ENCODE results near the gene MARS2.
"Not testable (repeated sequence)": the region's sequence is repeated elsewhere in the genome, so short reads cannot be mapped to it uniquely, and the experiment has no call there.

Gene MARS2

DNA sequence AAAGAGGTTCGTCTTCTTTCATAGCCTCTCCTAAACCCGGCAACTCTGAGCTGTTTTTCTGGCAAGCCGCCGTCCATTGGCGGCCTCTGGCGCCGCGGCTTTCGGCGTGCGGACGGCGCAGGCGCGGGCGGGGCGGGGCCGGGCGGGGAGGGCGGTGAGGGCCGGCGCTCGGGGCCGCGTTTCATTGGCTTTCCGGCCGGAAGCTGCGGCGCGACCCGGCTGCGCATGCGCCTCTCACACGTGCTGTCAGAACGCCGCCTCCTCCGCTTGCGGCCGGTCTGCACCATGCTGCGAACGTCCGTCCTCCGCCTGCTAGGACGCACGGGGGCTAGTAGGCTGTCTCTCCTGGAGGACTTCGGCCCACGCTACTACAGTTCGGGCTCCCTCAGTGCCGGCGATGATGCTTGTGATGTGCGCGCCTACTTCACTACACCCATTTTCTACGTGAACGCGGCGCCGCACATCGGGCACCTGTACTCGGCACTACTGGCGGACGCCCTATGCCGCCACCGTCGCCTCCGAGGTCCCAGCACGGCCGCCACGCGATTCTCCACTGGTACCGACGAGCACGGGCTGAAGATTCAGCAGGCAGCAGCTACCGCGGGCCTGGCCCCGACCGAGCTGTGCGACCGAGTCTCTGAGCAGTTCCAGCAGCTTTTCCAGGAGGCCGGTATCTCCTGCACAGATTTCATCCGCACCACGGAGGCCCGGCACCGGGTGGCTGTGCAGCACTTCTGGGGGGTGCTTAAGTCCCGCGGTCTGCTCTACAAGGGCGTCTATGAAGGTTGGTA lies at the start of gene MARS2:
Gene MARS2 (plus strand): TSS at position 249 of the 791 bp plus-strand sequence. CDS start 37 bp downstream, at position 286.
- peak; percentile 98 for DNase-seq (ENCODE audit: low spot score)

DNA sequence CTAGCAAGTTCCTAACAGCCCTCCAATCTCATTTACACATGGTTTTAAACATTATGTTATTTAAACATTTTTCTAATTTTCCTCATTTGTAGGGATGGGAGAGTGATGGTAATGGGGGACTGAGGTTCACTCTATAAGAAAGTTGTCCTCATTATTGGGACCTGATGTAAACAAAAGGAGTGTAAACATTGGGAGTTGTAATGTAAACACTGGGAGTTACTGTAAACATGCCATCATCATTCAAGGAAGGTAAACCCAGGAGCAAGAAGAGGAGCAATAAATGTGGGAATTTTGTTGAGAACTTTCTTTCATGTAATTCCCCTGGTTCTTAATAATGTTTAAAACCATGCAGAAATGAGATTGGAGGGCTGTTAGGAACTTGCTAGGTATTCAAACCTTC lies 47.6 kb upstream of the MARS2 start:
- no peak for DNase-seq (ENCODE audit: low spot score)

DNA sequence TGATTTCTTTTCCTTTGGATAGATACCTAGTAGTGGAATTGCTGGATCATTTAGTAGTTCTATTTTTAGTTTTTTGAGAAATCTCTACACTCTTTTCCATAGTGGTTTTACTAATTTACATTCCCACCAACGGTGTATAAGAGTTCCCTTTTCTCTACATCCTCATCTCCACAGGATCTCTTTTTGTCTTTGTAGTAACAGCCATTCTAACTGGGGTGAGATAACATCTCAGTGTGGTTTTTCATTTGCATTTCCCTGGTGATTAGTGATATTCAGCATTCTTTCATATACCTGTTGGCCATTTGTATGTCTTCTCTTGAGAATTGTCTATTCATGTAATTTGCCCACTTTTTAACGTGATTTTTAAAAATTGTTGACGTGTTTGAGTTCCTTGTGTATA lies 43.5 kb upstream of the MARS2 start:
- no peak for DNase-seq (ENCODE audit: low spot score)

DNA sequence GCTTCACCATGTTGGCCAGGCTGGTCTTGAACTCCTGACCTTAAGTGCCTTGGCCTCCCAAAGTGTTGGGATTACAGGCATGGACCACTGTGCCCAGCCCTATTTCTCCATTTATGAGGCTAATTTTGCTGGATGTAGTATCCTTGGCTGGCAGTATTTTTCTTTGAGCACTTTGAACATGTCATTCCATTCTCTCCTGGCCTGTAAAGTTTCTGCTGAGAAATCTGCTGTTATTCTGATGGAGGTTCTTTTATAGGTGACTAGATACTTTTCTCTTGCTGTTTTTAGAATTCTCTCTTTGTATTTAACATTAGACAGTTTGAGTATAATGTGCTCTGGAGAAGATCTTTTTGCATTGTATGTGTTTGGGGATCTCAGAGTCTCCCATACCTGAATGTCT lies 38.9 kb upstream of the MARS2 start:
- no peak for DNase-seq (ENCODE audit: low spot score)

DNA sequence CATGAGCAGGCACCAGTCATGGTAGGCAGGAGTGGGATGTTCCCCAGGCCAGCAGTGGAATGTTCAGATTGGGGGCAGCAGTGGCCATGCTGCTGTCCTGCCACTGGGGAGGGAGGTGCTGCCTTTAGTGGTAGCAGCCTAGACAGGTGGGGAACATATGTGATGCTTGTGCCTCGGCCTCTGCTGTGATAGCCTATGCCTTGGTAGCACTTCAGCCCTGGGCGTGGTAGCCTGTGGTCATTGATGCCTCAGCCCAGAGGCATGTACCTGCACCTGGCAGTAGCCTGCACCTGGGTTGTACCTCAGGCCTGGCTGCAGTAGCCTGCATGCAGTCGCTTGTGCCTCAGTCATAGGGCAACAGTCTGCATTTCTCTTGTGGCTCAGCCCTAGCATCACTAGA lies 36.9 kb upstream of the MARS2 start:
- no peak for DNase-seq (ENCODE audit: low spot score)

DNA sequence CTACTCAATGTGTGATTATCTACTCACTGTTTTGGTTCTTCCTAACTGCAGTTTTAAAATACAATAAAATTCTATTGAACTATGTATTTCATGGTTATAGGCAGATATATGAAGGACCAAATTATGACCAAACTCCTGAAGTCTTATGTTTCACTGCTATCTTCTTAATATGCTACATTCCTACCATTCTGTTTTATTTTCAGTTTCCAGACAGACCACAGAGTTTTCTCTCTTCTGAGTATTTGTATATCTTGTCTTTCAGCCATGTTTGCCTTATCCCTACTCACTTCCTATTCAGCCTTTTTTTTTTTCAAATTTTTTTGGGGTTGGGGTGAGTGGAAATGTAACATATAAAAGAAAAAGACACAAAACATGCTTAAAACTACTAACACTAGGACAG lies 36.1 kb upstream of the MARS2 start:
- DNase-seq (ENCODE audit: low spot score), result no peak

DNA sequence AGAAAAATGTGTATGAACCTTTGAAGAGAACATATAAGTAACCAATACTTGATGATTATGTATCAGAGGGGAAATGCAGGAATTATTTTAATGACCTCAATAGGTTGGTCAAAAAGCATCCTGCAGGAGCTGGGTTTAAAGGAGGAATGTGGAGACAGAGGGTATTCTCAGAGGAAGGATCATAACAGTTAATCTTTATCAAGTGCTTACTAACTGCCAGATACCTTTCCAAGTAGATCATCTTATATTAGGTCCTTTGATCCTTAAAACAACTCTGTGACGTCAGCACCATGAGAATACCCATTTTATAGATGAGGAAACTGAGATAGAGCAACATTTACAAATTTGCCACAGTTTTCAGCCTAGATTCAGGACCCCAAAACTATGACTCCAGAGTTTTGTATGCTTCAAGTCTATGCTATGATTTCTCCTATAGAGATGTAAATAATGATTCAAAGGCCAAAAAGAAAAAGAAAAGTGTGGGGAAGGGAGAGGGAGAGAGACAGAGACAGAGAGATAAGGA lies 32.7 kb upstream of the MARS2 start:
- DNase-seq (ENCODE audit: low spot score), result no peak

DNA sequence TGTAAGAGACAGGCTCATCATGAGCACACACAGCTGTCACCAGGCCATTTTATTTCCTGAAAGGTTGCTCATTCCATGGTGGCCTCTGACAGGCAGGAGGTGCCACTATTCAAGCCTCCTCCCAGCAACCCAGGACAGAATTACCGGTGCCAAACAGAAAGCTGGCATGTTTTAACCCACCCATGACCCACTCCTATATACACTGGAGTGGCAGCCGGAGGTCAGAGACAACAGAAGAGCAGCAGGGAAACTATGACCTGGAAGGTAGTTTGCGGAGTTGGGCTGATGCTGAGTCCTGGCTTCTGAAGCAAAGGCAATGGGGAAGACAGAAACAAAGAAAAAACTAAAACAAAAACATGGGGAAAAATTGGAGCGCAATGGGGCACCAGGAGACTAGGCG lies 32.1 kb upstream of the MARS2 start:
- DNase-seq (ENCODE audit: low spot score), result no peak

DNA sequence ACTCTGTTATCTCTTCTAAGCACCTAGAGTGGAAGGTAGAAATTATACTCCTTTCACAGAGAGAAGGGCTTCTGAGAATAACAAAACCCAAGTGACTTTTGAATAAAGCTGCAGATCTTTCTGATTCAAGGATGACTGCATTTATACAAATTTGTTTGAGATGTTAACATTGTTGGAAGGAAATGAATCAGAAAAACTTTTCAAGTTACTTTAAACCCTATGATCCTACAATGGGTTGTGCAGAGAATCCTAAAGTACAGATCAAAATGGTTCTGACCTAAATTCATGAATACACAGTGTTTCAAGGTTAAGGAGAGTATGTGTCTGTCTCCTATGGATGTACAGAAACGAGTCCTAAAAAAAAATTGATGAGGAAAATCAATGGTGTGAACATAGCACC lies 31.6 kb upstream of the MARS2 start:
- no peak for DNase-seq (ENCODE audit: low spot score)

DNA sequence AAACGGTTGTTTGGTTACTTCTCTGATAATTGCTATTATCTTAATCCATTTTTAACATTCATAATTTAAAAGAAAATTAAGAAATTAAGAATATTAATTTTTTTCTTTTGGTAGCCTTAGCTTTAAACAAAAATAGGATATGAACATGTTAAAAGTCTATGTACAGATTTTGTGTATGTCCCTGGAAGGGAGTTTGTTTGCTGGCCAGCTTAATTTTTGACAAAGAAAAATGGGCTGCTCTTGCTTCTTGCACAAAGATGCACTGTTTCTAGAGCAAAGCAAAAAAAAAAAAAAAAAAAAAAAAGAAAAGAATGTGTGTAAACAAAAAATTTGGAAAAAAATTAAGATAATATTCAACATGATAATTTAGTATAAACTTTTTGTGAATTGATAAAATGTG lies 31.1 kb upstream of the MARS2 start:
- no peak for DNase-seq (ENCODE audit: low spot score)

DNA sequence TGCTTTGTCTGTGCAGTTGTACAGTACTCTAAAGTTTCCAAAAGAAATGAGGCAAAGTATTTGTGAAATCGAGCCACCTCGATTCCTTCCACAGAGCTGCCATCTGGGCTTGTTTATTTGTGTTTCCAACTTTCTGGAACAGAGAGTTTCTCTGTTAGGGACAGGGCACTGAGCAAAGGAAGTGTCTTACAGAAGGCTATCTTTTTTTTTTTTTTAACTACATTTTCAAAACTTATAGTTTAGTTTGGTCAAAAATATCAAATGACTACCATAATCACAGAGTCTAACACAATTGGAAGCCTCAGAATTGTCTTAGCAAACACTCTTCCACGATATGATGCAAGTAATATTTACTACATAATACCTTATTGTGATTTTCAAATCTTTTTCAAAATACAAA lies 30.6 kb upstream of the MARS2 start:
- DNase-seq (ENCODE audit: low spot score), result peak; percentile 16

DNA sequence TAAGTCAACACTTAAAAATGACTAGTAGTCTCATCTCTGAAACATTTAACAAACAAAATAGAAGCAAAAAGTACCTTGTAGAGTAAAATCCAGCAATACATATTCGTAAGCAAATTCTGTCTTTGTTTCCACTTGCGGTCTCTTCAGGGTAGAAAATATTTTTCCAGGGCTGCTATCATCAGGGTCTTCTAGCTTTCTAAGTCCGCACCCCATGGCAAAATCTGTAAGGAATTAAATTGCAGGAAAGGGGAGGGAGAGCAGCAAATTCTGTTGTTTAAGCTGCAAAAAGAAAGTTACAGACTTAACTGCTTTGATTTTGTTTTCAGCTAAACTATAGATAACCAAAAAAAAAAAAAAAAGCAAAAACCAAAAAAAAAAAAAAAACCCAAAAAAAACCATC lies 29.9 kb upstream of the MARS2 start, which contains the start of gene RFTN2:
Gene RFTN2 (minus strand): TSS at position 342 of the 400 bp plus-strand sequence. CDS start 129 bp downstream, at position 213.
- no peak for DNase-seq (ENCODE audit: low spot score)

DNA sequence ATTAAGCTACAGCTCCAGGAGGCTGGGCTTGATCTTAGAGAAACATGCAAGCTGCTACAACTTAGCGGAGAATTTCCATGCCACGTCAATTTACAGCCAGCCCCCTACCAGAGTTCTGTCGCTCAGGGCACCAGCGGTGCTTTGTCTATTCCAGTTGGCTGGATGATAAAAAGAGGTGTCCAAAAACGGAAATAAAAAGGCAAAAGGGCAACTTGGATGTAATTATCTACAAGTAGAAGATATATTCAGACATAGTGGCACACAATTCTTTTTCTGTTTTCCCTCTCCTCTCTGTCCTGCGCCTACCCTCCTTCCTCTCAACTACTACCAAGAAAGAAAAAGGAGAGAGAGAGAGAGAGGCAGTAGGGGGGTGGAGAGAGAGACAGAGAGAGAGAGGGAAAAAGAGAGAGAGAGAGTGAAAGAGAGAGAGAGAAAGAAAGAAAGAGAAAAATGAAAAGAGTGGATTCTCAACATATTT lies 29.4 kb upstream of the MARS2 start:
- peak; percentile 50 for DNase-seq (ENCODE audit: low spot score)

DNA sequence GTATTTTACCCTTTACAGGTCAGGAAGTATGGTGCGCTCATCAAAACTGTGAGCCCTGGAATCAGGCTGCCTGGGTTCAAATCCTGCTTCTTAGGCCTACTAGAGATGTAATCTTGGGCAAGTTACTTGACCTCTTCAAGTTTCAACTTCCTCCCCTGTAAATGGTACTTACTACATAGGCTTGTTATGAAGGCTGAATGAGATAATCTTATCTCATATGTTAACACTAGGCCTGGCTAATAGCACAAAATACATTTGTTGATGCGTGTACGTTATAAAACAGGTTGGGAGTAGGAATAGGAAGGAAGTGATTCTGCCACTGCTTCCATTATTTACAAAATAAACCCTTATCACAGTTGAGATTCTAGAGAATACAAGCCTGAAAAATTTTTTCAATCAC lies 28.1 kb upstream of the MARS2 start:
- no peak for DNase-seq (ENCODE audit: low spot score)

DNA sequence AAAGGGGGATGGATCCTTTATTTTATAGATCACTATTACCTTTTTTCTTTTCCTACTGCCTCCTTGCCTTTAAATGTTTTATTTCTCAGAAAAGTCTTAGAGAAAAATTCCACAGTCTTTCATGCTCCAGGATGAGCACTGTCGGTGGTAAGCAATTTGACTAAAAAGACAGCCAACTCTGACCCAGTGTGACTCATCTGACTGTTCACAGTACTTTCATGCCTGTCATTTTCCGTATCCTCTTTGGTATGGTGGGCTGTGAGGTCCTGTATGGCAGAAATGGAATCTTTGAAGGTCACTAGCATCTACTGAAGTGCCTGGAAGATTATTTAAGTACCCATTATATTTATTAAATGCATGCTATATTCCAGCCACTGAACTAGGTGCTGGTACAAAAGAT lies 27.7 kb upstream of the MARS2 start:
- DNase-seq (ENCODE audit: low spot score), result peak; percentile 50

DNA sequence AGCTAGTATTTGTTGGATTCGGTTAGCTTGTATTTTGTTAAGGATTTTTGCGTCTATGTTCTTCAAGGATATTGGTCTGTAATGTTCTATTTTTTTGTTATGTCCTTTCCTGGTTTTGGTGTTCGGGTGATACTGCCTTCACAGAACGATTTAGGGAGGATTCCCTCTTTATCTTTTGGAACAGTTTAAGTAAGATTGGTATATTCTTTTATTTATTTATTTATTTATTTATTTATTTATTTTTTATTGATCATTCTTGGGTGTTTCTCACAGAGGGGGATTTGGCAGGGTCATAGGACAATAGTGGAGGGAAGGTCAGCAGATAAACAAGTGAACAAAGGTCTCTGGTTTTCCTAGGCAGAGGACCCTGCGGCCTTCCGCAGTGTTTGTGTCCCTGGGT lies 10.0 kb upstream of the MARS2 start:
- DNase-seq (ENCODE audit: low spot score), result not testable (repeated sequence)

DNA sequence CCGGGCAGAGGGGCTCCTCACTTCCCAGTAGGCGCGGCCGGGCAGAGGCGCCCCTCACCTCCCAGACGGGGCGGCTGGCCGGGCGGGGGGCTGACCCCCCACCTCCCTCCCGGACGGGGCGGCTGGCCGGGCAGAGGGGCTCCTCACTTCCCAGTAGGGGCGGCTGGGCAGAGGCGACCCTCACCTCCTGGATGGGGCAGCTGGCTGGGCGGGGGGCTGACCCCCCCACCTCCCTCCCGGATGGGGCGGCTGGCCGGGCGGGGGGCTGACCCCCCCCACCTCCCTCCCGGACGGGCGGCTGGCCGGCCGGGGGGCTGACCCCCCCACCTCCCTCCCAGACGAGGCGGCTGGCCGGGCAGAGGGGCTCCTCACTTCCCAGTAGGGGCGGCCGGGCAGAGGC lies 9.2 kb upstream of the MARS2 start:
- not testable (repeated sequence) for DNase-seq (ENCODE audit: low spot score)

DNA sequence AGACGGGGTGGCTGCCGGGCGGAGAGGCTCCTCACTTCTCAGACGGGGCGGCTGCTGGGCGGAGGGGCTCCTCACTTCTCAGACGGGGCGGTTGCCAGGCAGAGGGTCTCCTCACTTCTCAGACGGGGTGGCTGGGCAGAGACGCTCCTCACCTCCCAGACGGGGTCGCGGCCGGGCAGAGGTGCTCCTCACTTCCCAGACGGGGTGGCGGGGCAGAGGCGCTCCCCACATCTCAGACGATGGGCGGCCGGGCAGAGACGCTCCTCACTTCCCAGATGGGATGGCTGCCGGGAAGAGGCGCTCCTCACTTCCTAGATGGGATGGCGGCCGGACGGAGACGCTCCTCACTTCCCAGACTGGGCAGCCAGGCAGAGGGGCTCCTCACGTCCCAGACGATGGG lies 8.6 kb upstream of the MARS2 start:
- DNase-seq (ENCODE audit: low spot score), result not testable (repeated sequence)

DNA sequence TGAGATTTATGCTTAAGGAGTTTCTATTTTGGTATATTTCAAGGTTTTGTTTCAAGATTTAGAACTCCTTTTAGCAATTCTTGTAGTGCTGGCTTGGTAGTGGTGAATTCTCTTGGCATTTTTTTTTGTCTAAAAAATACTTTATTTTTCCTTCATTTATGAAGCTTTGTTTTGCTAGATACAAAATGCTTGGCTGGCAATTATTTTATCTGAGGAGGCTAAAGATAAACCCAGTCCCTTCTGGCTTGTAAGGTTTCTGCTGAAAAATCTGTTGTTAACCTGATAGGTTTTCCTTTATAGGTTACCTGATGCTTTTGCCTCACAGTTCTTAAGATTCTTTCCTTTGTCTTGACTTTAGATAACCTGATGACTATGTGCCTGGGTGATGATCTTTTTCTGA lies 5.4 kb upstream of the MARS2 start:
- not testable (repeated sequence) for DNase-seq (ENCODE audit: low spot score)

DNA sequence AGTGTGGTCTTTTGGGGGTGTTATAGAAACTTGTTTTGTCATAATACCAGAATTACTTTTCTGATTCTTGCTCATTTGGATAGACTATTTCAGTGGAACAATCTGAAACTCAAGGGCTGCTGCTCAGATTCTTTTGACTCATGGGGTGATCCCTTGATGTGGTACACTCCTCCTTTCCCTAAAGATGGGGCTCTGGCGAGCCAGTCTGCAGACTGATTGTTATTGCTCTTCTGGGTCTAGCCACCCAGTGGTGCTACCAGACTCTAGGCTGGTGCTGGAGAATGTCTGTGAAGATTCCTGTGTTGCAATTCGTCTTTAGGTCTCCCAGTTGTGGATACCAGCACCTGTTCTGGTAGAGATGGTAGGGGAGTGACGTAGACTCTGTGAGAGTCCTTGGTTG lies 4.2 kb upstream of the MARS2 start:
- no peak for DNase-seq (ENCODE audit: low spot score)

DNA sequence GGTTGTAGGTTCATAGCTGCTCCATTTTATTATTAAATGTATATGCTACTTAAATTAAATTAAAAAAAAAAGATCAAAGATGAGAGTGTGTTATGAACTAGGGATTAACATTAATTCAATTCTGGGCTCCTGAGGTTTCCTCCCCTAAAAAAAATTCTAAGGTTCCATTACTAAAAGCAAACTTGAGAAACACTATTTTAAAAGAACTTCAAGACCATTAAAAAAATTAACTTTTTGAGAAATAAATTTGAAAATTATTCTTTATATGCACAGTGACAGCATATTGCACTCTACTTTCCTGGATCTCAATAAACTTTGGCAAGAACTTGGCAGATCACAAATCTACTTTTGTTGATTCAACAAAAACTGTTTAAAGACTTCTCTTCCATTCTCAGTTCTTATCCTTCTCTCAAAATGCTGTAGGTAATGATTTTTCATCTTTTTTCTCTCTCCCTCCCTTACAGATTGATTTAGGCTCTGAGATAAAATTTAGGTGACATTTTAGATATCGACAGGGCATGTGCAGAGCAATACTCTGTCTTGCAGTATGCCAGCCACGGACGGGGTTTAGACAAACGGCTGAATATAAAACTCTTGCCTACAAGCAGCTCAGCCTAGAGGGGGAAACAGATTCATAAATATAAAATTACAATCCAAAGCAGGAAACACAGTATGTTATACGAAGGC lies 592 bp upstream of the MARS2 start:
- no peak for DNase-seq (ENCODE audit: low spot score)

DNA sequence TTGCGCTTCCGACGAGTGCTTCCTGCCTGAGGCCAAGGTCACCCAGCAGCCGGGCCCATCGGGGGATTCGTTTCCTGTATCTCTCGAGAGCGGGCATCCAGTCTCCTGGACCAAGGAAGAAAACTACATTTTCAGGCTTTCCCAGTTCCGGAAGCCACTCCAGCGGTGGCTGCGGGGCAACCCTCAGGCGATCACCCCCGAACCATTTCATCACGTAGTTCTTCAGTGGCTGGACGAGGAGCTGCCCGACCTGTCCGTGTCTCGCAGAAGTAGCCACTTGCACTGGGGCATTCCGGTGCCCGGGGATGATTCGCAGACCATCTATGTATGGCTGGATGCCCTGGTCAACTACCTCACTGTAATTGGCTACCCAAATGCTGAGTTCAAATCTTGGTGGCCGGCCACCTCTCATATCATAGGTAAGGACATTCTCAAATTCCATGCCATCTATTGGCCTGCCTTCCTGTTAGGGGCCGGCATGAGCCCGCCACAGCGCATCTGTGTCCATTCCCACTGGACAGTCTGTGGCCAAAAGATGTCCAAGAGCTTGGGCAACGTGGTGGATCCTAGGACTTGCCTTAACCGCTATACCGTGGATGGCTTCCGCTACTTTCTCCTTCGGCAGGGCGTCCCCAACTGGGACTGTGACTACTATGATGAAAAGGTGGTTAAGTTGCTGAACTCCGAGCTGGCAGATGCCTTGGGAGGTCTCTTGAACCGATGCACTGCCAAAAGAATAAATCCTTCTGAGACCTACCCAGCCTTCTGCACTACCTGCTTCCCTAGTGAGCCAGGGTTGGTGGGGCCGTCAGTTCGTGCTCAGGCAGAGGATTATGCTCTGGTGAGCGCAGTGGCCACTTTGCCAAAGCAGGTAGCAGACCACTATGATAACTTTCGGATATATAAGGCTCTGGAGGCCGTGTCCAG lies 1.0 kb downstream of the MARS2 start:
- peak; percentile 24 for DNase-seq (ENCODE audit: low spot score)
